OCI-LY1 (cell line): ENCODE results near the gene CCER1.

Experiments used
- EZH2 ChIP-seq: fragments of 200-600 bp; sonication (generic), shearing (Covaris generic); IDR thresholded peaks from 2 replicates; pipeline ENCODE4 v1.8.0; 2017; ENCODE audit warnings: borderline replicate concordance, mixed run types, mild to moderate bottlenecking, antibody characterized with exemption, low read length, moderate library complexity, mixed read lengths
- TF ChIP-seq, protein P1 (sequence below): fragments of 200-600 bp; sonication (generic), shearing (Covaris generic); IDR thresholded peaks from 2 replicates; pipeline ENCODE4 v1.5.1; 2017; ENCODE audit warnings: mild to moderate bottlenecking, antibody characterized with exemption, low read length, moderate library complexity, mixed read lengths

GRCh38 chr12:91003737-91004136, 48.8 kb upstream of the CCER1 start:
- no peak for TF ChIP-seq EZH2
- TF ChIP-seq, protein P1, sequence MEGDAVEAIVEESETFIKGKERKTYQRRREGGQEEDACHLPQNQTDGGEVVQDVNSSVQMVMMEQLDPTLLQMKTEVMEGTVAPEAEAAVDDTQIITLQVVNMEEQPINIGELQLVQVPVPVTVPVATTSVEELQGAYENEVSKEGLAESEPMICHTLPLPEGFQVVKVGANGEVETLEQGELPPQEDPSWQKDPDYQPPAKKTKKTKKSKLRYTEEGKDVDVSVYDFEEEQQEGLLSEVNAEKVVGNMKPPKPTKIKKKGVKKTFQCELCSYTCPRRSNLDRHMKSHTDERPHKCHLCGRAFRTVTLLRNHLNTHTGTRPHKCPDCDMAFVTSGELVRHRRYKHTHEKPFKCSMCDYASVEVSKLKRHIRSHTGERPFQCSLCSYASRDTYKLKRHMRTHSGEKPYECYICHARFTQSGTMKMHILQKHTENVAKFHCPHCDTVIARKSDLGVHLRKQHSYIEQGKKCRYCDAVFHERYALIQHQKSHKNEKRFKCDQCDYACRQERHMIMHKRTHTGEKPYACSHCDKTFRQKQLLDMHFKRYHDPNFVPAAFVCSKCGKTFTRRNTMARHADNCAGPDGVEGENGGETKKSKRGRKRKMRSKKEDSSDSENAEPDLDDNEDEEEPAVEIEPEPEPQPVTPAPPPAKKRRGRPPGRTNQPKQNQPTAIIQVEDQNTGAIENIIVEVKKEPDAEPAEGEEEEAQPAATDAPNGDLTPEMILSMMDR, result no peak
